Measurements from ENCODE around the gene MAP3K20.
"Not testable (repeated sequence)": the region's sequence is repeated elsewhere in the genome, so short reads cannot be mapped to it uniquely, and the experiment has no call there.

The MAP3K20 gene

DNA sequence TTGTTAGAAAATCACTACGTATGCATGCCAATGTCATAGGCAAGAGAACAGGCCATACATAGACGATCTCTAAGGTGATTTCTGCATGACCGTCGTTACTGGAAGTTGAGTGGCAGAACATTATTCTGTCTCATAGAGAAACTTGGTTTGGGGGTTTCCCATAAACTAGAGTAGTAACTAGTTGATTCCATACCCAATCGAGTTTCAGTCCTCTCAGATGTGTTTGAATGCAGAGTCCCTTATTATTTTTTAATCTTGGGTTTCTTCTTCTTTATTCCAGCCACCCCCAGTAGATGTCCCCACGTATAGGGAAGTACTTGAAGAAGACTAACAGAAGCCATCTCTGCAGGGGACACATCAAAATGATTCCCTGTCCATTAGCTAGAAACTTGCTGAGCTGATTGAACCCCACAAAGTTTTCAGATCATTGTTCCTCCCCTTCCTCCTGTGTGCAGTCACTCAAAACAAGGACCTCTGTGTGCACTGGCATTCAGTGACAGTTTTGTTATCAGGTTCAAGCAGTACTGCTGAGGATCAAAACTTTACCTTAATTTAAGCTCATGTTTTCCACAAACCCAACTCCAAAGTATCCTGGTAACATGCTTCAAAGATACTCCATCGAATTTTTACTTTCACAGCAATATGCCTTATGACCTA lies 210.6 kb downstream of the MAP3K20 start:
- DNase-seq, result no peak

DNA sequence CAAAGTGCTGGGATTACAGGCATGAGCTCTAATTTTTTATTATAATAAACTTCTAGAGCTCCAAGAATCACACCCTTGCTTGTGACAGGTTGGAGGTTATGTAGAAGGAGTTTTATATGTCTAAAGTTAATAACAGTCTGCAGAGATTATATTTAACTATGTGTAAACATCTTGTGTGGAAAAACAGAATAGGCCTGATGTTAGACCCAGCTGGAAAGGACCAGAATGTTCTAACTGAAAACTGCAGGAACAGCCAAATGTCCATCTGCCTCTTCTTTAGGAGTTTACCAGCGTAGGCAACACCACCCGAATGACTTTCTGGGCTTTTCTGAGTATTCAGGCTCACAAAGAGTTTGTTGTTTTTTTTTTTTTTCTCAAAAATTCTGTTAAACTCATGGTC lies 211.9 kb downstream of the MAP3K20 start:
- DNase-seq, result no peak

DNA sequence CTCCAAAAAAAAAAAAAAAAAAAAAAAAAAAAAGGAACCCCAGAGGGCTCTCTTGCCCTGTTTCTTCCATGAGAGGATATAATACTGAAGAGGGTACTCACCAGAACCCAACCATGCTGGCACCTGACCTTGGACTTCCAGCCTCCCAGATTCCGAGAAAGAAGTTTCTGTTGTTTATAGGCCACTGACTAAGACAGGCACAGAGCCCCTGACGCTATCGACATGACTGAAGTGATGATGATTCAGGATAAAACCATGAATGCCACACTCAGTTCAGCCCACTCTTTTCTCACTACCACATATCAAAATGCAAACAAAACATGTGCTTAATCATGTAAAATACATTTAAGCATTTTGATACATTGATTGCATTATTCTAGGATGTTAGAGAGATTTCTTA lies 212.9 kb downstream of the MAP3K20 start:
- no peak for DNase-seq

DNA sequence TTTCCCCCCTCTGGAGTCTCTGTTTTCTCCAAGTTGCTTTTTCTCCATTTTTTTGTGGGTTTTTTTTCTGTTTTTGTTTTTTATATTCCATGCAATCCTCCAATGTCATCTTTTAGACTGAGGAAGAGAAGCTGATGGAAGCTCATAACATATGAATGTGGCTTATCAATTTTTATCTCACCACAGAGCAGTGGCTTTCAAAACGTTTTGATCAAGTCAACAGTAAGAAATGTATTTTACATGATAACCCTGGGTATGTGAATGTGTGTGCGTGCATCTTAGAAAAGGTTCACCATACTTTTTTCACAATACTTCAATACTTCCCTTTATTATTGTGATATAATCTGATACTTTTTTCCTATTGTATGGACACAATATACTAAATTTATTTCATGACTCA lies 214.4 kb downstream of the MAP3K20 start:
- no peak for DNase-seq

DNA sequence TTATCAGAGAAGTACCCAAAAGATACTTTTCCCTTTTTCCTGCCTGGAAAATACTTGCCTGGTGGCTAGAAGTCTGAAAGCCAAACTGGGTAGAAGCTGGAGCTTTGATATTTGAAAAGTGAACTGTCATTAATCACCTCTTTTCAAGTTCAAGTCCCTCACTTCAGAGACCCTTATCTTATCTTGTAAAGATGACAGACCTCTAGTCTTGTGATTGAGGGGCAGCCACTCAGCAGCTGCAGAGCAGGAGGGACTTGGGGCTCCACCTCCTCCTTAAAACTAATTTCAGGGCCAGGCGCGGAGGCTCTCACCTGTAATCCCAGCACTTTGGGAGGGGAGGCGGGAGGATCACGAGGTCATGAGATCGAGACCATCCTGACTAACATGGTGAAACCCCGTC lies 214.9 kb downstream of the MAP3K20 start:
- no peak for DNase-seq

DNA sequence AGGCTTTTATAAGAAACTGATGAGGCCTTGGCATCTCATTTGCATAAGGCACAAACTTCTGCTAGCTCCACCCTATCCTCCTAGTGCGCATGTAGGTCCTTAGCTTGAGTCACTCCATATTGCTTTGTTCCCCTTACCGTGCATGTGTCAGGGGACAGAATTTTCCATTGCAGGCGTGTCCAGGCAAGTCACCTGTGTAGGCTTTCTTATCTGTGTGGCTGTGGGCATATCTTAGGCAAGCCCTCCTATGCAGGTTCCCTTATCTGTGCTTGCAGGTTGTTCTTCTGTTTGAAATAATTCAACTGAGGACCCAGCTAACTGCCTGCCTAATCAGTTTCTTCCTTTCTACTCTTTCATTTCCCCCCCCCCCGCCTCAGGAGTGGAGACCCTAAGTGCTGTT lies 215.8 kb downstream of the MAP3K20 start:
- no peak for DNase-seq

DNA sequence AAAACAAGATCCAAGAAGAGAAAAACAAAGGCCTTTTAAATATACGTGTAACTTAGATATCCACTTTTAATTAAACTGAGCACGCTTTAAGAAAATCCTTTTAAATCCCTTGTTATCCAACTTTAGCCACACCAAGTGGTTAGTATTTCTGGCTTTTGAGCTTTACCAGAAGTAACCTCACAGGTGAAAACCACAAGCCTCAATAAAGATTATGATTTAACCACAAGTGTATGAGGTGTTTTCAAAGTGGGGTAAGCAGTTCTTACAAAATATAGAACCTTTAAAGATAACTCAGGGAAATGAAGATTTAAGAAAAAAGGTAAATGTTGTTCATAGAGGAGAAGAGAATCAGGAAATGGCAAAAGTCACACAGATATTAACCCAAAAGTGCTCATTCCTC lies 220.6 kb downstream of the MAP3K20 start:
- DNase-seq, result no peak

DNA sequence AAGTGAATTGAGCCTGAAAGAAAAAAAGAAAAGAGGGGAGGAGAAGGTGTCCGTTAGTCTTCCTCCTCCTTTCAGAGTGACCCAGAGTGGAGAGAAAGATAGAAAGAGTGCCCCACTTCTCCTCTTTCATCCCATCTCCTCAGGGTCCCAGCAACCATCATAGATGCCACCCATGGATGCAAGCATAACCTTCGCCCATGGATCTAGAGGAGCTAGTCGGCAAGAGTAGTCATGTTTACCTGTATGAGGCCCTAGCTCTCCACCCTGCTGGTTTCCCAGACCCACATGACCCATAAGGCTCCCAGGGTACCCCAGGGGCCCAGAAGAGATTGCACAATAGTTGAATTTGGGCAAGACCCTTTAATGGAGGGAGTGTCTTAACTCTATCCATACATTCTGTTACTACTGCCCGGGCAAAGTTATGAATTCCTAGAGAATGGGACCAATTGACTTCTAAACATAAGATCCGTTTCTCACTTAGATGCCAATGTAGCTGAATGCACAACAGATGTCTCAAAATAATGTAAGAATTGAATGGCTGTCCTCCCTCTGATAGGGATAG lies 223.0 kb downstream of the MAP3K20 start:
- DNase-seq, result no peak

DNA sequence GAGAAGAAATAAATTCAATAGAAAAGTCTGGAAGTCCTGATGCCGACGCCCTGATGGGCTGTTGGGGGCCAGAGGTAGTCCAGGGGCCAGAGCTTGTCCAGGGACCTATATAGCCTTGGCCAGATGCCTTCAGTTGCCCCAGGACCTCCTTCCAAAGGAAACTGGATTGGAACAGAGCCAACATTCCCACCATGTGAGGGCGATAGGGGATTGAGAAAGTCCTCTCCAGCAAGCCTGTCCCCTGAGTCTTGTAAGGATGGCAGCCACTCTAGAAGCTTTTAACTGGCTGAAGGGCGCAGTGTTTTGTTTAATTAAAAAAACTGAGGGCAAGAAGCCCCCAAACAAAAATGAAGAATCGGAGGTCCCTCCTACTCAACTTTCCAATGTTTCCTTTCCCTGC lies 224.1 kb downstream of the MAP3K20 start:
- no peak for DNase-seq

DNA sequence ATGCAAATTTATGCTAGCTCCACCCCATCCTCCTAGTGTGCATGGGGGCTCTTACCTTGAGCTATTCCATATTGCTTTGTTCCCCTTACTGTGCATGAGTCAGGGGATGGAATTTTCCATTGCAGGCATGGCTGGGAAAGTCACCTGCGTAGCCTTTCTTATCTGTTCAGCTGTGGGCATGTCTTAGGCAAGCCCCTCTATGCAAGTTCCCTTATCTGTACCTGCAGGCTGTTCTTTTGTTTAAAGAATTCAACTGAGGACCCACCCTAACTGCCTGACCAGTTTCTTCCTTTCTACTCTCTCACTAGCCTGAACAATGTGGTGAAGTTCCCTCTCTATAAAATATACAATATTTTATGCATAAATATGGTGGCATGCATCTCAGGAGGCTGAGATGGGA lies 224.8 kb downstream of the MAP3K20 start:
- no peak for DNase-seq

DNA sequence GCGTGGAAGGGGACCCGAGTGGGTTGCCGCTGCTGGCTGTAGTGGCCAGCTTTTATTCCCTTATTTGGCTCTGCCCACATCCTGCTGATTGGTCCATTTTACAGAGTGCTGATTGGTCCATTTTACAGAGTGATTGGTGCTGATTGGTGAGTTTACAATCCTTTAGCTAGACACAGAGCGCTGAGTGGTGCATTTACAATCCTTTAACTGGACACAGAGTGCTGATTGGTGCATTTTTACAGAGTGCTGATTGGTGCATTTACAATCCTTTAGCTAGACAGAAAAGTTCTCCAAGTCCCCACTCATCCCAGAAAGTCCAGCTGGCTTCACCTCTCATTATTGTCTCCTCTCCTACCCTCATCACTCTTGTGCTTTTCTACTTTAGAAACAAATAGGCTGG lies 225.9 kb downstream of the MAP3K20 start:
- DNase-seq, result not testable (repeated sequence)

DNA sequence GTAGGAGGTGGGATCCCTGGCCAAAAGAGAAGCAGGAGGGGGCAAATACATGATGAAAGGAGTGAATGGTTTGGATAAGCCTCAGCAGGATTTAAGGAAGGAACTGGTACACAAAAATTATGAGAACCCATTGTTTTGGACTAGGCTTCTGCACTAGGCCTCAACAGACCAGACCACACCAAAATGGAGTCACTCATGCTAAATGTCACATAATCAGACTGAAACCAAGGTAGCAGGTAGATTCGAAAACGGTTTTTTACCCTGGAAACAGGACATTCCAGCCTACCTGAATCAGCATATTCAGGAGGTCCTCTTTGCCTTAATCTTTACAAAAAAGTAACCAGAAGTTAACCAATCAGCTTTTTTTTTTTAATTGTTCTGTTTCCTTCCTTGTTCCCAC lies 229.7 kb downstream of the MAP3K20 start:
- DNase-seq, result no peak

DNA sequence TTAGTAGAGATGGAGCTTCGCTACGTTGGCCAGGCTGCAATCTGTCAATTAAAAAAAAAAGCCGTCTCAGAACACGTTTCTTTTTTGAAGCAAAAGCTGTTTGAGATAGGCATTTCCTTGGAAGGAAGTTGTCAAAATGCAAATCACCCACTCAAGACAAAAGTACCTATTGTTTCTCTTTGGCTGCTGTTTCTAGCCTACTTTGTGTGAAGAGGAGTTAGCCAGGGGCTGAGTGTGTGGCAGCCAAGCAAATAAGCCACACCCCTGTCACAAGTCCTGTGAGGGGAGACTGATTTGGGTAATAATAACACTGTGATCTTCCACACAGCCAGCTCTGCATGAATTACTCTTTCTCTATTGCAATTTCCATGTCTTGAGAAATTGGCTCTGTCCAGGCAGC lies 231.6 kb downstream of the MAP3K20 start:
- DNase-seq, result no peak

DNA sequence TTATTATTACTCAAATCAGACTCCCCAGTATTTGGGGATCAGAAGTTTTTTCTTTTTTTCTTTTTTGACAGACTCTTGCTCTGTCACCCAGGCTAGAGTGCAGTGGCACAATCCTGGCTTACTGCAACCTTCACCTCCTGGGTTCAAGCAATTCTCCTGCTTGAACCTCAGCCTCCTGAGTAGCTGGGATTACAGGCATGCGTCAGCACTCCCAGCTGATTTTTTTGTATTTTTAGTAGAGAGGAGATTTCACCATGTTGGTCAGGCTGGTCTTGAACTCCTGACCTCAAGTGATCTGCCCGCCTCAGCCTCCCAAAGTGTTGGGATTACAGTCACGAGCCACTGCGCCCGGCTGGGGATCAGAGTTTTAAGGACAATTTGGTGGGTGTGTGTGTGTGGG lies 233.7 kb downstream of the MAP3K20 start:
- DNase-seq, result not testable (repeated sequence)

DNA sequence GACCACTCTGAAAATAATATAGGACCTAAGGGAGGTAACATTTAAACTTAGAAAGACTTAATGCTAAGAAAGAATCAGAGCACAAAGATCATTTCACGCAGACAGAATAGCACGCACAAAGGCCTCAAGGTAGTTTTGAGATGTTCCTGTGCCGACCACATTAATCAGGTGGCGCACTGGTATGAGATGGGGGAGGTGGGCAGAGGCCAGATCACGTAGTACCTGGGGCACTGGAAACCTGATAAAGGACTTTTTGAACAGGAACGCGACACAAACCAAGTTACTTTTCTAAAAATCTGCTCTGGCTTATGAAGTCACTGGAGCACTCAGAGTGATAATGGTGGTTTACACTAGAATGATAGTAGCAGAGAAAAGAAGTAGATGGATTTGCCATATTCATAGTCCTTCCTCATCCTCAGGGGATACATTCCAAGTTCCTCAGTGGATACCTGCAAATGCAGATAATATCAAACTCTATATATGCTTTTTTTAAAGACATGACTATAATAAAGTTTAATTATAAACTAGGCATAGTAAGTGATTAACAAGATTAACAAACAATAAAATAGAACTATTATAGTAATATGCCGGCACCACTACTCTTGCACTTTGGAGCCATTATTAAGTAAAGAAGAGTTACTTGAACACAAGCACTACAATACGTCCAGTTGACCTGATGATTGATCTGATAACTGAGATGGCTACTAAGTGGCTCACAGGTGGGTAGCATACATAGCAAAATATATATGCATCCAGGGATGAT lies 236.4 kb downstream of the MAP3K20 start:
- no peak for DNase-seq
